ENCODE data around the gene PTPN20.
A peak's percentile ranks its signal among the peaks of the same experiment; 100 is the strongest.

PTPN20 gene

GRCh38 chr10:47022311-47023131, 111.3 kb downstream of the PTPN20 start:
- no peak for DNase-seq

- no peak for DNase-seq
Observed at GRCh38 chr10:47023237-47024045, 112.2 kb downstream of the PTPN20 start.

GRCh38 chr10:47024046-47024322, 112.8 kb downstream of the PTPN20 start:
- DNase-seq = no peak

- DNase-seq = peak; percentile 55
Observed at GRCh38 chr10:47024399-47025252, 113.4 kb downstream of the PTPN20 start.

GRCh38 chr10:47025253-47025539, 114.0 kb downstream of the PTPN20 start:
- DNase-seq = no peak

- DNase-seq = no peak
Observed at GRCh38 chr10:47025540-47026300, 114.5 kb downstream of the PTPN20 start.

- DNase-seq = no peak
Observed at GRCh38 chr10:47026301-47027107, 115.3 kb downstream of the PTPN20 start.

GRCh38 chr10:47027108-47027783, 116.0 kb downstream of the PTPN20 start:
- DNase-seq = no peak

- DNase-seq = no peak
Observed at GRCh38 chr10:47027784-47028260, 116.6 kb downstream of the PTPN20 start.

- DNase-seq = no peak
Observed at GRCh38 chr10:47028466-47028865, 117.2 kb downstream of the PTPN20 start.

- DNase-seq = no peak
Observed at GRCh38 chr10:47029181-47030009, 118.2 kb downstream of the PTPN20 start.

- no peak for DNase-seq
Observed at GRCh38 chr10:47030191-47030703, 119.0 kb downstream of the PTPN20 start.

GRCh38 chr10:47031211-47031900, 120.1 kb downstream of the PTPN20 start:
- DNase-seq = no peak

GRCh38 chr10:47031901-47032465, 120.8 kb downstream of the PTPN20 start:
- DNase-seq = no peak

GRCh38 chr10:47033081-47033480, 121.9 kb downstream of the PTPN20 start:
- DNase-seq = no peak

GRCh38 chr10:47033541-47034270, 122.5 kb downstream of the PTPN20 start:
- DNase-seq = no peak

- no peak for DNase-seq
Observed at GRCh38 chr10:47034441-47035051, 123.3 kb downstream of the PTPN20 start.

Measured in activated T-cell treated with anti-CD3 and anti-CD28 coated beads for 4 hours (primary cell).